Measurements from ENCODE around the gene HRAS. TPM values are rescaled to one million over a fixed set of nuclear protein-coding genes. Genes with fewer than 3 reads are reported as not detected.

The HRAS gene
- total RNA-seq, 2 donors from 2014 or later: 64.8 to 68.2 TPM

DNA sequence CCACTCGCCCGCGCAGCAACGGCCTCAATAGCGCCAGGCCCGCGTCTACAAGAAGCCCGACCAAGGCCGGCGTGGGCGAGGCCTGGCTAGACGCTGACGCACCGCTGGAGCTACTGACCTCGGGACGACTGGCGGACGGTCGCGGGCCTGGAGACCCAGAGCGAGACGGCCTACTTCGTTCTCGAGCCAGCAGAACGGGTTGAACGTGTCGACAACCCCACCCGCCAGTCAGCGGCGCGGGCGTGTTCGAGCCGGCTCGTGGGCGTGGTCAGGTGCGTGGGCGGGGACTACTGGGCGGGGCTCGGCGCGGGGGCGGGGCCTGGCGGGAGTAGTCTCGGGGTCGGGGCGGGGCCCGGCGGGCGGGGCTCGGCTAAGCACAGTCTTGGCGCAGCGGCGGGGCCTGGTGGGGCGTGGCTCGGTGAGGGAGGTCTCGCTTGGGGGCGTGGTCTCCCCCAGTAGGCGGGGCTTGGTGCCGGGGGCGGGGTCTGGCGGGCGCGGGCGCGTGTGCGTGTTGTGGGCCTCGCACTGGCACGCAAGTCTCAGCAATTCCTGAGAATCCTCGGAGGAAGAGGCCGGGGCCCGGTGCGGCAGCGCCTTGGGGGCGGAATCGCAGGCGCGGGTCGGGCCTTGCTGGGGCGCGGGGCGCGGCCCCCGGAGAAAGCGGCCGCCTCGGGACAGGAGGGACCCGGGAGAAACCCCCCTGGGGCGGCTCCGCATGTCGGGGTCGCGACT is 28.2 kb downstream of the HRAS start, which contains the start of gene RNH1:
Gene RNH1, minus strand, starts transcription at position 248 of the 732 bp plus-strand sequence. CDS start 5,080 bp downstream, outside the sequence.
- Histone ChIP-seq H3K9ac (ENCODE audit: extremely low read depth, low read length, poor library complexity, severe bottlenecking) (peak within 1 kb of the TSS; percentile 93), H3K27me3 (ENCODE audit: control insufficient read depth, insufficient read depth, low read length, poor library complexity, severe bottlenecking) (no peaks in the 10 kb centered on the region), H3K36me3 (ENCODE audit: control insufficient read depth, insufficient read depth, low read length) (peaks cover 12% of the 10 kb centered on the region), H3K27ac (ENCODE audit: low read depth, low read length) (peak within 1 kb of the TSS; percentile 95), H3K9me3 (ENCODE audit: control insufficient read depth, low read length) (no peaks in the 10 kb centered on the region), H3K4me3 (ENCODE audit: low read length) (peak within 1 kb of the TSS; percentile 91), H3K4me1 (ENCODE audit: control insufficient read depth, insufficient read depth, low read length) (no peaks in the 10 kb centered on the region)
- Mint-ChIP-seq H3K4me3 (peak within 1 kb of the TSS; percentile 90), H3K4me1 (no peaks in the 10 kb centered on the region), H3K27ac (peak within 1 kb of the TSS; percentile 99), H3K27me3 (ENCODE audit: insufficient read depth) (peaks cover 2% of the 10 kb centered on the region), H3K9me3 (no peaks in the 10 kb centered on the region), H3K36me3 (ENCODE audit: low read depth) (peaks cover 21% of the 10 kb centered on the region)
- TF ChIP-seq, protein P1, sequence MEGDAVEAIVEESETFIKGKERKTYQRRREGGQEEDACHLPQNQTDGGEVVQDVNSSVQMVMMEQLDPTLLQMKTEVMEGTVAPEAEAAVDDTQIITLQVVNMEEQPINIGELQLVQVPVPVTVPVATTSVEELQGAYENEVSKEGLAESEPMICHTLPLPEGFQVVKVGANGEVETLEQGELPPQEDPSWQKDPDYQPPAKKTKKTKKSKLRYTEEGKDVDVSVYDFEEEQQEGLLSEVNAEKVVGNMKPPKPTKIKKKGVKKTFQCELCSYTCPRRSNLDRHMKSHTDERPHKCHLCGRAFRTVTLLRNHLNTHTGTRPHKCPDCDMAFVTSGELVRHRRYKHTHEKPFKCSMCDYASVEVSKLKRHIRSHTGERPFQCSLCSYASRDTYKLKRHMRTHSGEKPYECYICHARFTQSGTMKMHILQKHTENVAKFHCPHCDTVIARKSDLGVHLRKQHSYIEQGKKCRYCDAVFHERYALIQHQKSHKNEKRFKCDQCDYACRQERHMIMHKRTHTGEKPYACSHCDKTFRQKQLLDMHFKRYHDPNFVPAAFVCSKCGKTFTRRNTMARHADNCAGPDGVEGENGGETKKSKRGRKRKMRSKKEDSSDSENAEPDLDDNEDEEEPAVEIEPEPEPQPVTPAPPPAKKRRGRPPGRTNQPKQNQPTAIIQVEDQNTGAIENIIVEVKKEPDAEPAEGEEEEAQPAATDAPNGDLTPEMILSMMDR (conservative IDR thresholded peaks at IDR 0.05): no peak
- DNase-seq: peak; percentile 99
- WGBS, 2 experiments (ENCODE audit: insufficient coverage in 1 of 2, insufficient read length in 1 of 2): 0% methylated on average over 32 to 93 of the region's 93 CpGs

DNA sequence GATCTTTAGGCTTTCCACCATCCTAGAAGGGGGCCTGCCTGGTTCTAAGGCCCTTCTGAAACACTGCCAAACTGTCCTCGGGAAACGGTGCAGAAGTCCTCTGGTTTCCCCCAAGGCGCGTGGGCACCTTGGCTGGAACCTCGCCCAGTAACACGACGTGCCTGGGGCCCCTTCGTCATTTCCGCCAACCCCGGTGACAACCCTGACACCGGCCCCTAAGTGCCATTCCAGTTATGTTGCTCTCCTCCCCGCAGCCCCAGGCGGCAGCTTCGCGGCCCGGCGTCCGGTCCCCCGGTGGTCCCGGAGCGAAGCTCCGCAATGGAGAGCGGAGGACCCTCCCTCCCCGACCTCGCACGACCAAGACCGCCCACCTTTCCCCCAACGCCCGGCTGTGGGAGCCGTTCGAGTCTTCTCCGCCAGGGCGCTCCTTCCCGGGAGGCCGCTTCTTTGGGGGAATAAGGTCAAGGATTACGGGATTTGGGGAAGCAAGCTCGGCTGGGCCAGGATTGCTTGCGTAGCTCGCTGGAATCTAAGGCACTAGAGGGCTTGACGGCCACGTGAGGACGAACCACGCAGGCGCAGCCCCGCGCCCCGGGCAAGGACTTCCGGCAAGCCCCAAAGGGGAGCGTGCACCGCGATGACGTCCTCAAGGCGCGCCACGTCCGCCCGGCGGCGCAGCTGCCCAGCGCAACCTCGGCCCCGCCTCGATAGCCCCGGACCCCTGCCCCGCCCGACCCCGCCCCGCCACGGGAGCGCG is 29.0 kb downstream of the HRAS start:
- Histone ChIP-seq H3K4me3 (ENCODE audit: low read length) (peak overlapping the region; percentile 91), H3K9ac (ENCODE audit: extremely low read depth, low read length, poor library complexity, severe bottlenecking) (peak overlapping the region; percentile 93), H3K9me3 (ENCODE audit: control insufficient read depth, low read length) (no peaks in the 10 kb centered on the region), H3K4me1 (ENCODE audit: control insufficient read depth, insufficient read depth, low read length) (no peaks in the 10 kb centered on the region), H3K36me3 (ENCODE audit: control insufficient read depth, insufficient read depth, low read length) (peaks cover 12% of the 10 kb centered on the region), H3K27ac (ENCODE audit: low read depth, low read length) (peak overlapping the region; percentile 95), H3K27me3 (ENCODE audit: control insufficient read depth, insufficient read depth, low read length, poor library complexity, severe bottlenecking) (no peaks in the 10 kb centered on the region)
- WGBS, 2 experiments (ENCODE audit: insufficient coverage in 1 of 2, insufficient read length in 1 of 2): 0% methylated on average over 45 to 71 of the region's 71 CpGs
- TF ChIP-seq, protein P1 (conservative IDR thresholded peaks at IDR 0.05): peak; percentile 43
- Mint-ChIP-seq H3K9me3 (no peaks in the 10 kb centered on the region), H3K4me3 (peak overlapping the region; percentile 90), H3K27me3 (ENCODE audit: insufficient read depth) (peaks cover 2% of the 10 kb centered on the region), H3K36me3 (ENCODE audit: low read depth) (peaks cover 21% of the 10 kb centered on the region), H3K27ac (peak overlapping the region; percentile 99), H3K4me1 (no peaks in the 10 kb centered on the region)
- peak; percentile 98 for DNase-seq

- Mint-ChIP-seq H3K4me3 (peak overlapping the region; percentile 90), H3K9me3 (no peaks in the 10 kb centered on the region), H3K27me3 (ENCODE audit: insufficient read depth) (peaks cover 2% of the 10 kb centered on the region), H3K4me1 (no peaks in the 10 kb centered on the region), H3K36me3 (ENCODE audit: low read depth) (peaks cover 24% of the 10 kb centered on the region), H3K27ac (no peak overlapping the region)
- TF ChIP-seq, protein P1 (conservative IDR thresholded peaks at IDR 0.05): no peak
- Histone ChIP-seq H3K9ac (ENCODE audit: extremely low read depth, low read length, poor library complexity, severe bottlenecking) (no peak overlapping the region), H3K27me3 (ENCODE audit: control insufficient read depth, insufficient read depth, low read length, poor library complexity, severe bottlenecking) (no peaks in the 10 kb centered on the region), H3K36me3 (ENCODE audit: control insufficient read depth, insufficient read depth, low read length) (peaks cover 17% of the 10 kb centered on the region), H3K27ac (ENCODE audit: low read depth, low read length) (no peak overlapping the region), H3K4me3 (ENCODE audit: low read length) (peak overlapping the region; percentile 91), H3K9me3 (ENCODE audit: control insufficient read depth, low read length) (no peaks in the 10 kb centered on the region), H3K4me1 (ENCODE audit: control insufficient read depth, insufficient read depth, low read length) (no peaks in the 10 kb centered on the region)
- 82 to 95% methylated on average over 7 of the region's 7 CpGs for WGBS, 2 experiments (ENCODE audit: insufficient coverage in 1 of 2, insufficient read length in 1 of 2)
- no peak for DNase-seq
Observed at GRCh38 chr11:504994-505344, 30.4 kb downstream of the HRAS start.
